HL-60 (cell line): Measurements from ENCODE around the gene G3BP2.
"Not testable (repeated sequence)": the region's sequence is repeated elsewhere in the genome, so short reads cannot be mapped to it uniquely, and the experiment has no call there.

Source experiments
- DNase-seq, 2 experiments: peaks; one replicate each; pipeline ENCODE4 v3.0.0-alpha.2; 2010 to 2020; ENCODE audit warnings: low read depth in 1 of 2, low spot score in 1 of 2
- H3K27ac ChIP-seq: fragments of 250-450 bp; sonication (Bioruptor Pico); replicated peaks from 2 replicates; pipeline ENCODE4 v1.5.1; 2020; ENCODE audit warnings: mild to moderate bottlenecking, moderate library complexity
- H3K27me3 ChIP-seq: fragments of 250-450 bp; sonication (Bioruptor Pico); 2 replicates; pipeline ENCODE4 v1.5.1; 2021; ENCODE audit warnings: mild to moderate bottlenecking, moderate library complexity; ENCODE audit not compliant: insufficient read depth, poor library complexity, severe bottlenecking
- H3K4me3 ChIP-seq: replicated peaks from 2 replicates; pipeline ENCODE4 v1.5.1; 2011; ENCODE audit warnings: mild to moderate bottlenecking, control low read depth, low read length; ENCODE audit not compliant: insufficient read depth
- CTCF ChIP-seq: IDR thresholded peaks from one replicate; pipeline ENCODE4 v1.5.1; 2011; ENCODE audit warnings: low read length, control low read depth, inconsistent platforms; ENCODE audit not compliant: insufficient read depth
- GABPA ChIP-seq: IDR thresholded peaks from 2 replicates; pipeline ENCODE4 v1.6.1; 2012; ENCODE audit warnings: low read depth
- POLR2AphosphoS5 ChIP-seq: IDR thresholded peaks from 2 replicates; pipeline ENCODE4 v1.6.1; 2012; ENCODE audit warnings: low read depth
- REST ChIP-seq: IDR thresholded peaks from 2 replicates; pipeline ENCODE4 v1.6.1; 2012; ENCODE audit warnings: low read depth; ENCODE audit not compliant: insufficient replicate concordance
- SPI1 ChIP-seq: IDR thresholded peaks from 2 replicates; pipeline ENCODE4 v1.6.1; 2012; ENCODE audit warnings: low read depth, mild to moderate bottlenecking, borderline replicate concordance

The G3BP2 gene

DNA sequence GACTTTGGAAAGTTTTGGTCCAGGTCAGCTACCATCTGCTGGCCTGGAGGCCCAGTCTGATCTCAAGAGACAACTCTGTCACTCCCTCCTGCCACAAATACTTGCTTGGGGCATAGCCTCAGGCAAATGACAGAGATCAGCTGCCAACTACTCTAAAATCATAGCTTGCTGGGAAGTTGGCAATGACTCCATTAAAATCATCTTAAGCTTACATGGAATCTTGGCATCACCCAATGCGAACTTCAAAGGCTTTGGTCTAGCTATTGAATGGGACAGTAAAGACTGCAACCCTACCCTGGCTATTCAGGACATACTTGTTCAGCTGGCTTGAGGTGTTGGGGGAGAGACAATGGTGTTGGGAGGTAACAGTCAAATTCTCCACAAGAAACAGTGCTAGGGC is 44.2 kb upstream of the G3BP2 start:
- no peak for DNase-seq
- no peak overlapping the region for H3K27ac ChIP-seq
- no peak for TF ChIP-seq REST
- no peak for TF ChIP-seq SPI1

DNA sequence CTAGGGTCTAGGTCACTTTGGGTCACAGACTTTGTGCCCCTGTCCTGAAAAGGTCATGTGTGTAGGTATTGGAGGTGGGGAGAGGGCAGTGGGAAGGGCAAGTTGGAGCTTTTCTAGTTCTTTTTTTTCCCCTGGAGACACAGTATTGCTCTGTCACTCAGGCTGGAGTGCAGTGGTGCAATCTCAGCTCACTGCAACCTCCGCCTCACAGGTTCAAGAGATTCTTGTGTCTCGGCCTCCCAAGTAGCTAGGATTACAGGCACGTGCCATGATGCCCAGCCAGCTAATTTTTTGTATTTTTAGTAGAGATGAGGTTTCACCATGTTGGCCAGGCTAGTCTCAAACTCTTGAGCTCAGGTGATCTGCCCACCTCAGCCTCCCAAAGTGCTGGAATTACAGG is 42.8 kb upstream of the G3BP2 start:
- not testable (repeated sequence) for H3K4me3 ChIP-seq, H3K27me3 ChIP-seq, H3K27ac ChIP-seq, DNase-seq

More for the DNA sequence above, 44.2 kb upstream of the G3BP2 start:
- no peaks in the 10 kb centered on the region for H3K27me3 ChIP-seq
- H3K4me3 ChIP-seq: no peak overlapping the region

GRCh38 chr4:75715105-75715799 is 42.0 kb upstream of the G3BP2 start:
- Histone ChIP-seq H3K27me3 (no peaks in the 10 kb centered on the region), H3K4me3 (no peak overlapping the region), H3K27ac (no peak overlapping the region)
- no peak for DNase-seq
- TF ChIP-seq SPI1: no peak
- no peak for TF ChIP-seq POLR2AphosphoS5
- no peak for TF ChIP-seq GABPA
- no peak for TF ChIP-seq CTCF
- no peak for TF ChIP-seq REST

GRCh38 chr4:75714704-75715103 is 41.5 kb upstream of the G3BP2 start:
- Histone ChIP-seq H3K27ac (no peak overlapping the region), H3K4me3 (no peak overlapping the region)
- TF ChIP-seq POLR2AphosphoS5 (no peak), GABPA (no peak), REST (no peak), SPI1 (no peak), CTCF (no peak)

More at GRCh38 chr4:75714704-75715103, 41.5 kb upstream of the G3BP2 start:
- DNase-seq: no peak
- no peaks in the 10 kb centered on the region for H3K27me3 ChIP-seq
